NCI-H1436 (cell line): ENCODE measurements around the gene SORT1.
"Not testable (repeated sequence)": the region's sequence is repeated elsewhere in the genome, so short reads cannot be mapped to it uniquely, and the experiment has no call there.

Experiments used
- DNase-seq: peaks from one replicate; lab custom pipeline; 2025; lab: John Stamatoyannopoulos, UW

The SORT1 gene

GRCh38 chr1:109379907-109380306 lies 17.8 kb downstream of the SORT1 start:
- DNase-seq = no peak

- no peak for DNase-seq
Observed at GRCh38 chr1:109379422-109379821, 18.3 kb downstream of the SORT1 start.

- DNase-seq = no peak
Observed at GRCh38 chr1:109377698-109378097, 20.0 kb downstream of the SORT1 start.

DNA sequence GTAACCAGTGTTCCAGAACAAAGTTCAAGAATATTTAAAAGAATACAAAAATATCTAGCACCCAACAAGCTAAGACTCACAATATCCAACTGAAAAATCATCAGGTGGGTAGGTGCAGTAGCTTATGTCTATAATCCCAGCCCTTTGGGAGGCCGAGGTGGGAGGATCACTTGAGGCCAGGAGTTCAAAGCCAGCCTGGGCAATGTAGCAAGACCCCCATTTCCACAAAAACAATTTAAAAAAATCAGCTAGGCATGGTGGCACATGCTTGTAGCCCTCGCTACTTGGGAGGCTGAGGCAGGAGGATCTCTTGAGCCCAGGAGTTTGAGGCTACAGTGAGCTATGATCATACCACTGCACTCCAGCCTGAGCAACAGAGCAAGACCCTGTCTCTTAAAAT lies 24.0 kb downstream of the SORT1 start:
- DNase-seq = not testable (repeated sequence)

DNA sequence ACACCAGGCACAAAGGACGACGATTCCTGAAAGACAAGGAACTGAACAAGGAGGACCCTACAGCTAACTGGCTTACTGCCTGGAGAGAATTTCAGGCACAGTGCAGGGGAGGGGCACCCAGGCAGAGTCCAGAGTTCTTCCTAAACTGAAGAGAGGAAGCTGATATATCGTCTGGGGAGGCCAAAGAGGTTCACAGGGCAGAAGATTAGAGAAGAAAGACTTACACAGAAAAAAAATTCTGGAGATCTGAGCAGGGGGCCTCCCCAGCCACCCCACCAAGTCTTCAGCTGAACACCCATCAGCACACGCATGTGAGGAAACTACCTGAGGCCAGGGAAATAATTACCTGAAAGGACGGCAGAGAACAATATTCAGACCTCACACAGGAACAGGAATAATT lies 24.6 kb downstream of the SORT1 start:
- DNase-seq = no peak

- DNase-seq = no peak
Observed at GRCh38 chr1:109372281-109372680, 25.4 kb downstream of the SORT1 start.

DNA sequence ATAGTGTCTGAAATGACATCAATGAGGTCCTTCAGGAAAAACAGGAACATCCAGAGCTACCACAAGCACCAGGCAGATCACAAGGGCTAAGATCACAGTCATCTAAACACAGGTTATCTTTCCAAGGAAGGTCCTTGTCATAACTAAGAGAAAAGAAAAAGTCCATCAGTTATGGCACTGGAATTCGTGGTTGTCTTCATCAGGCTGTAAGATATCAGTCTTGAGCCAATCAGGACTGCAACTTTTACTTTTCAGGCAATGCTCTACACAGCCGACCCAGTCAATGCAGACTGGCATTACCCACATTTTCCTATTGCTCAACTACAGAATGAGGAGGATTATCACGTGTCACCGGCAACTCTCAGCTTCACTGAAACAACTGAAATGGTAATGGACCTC lies 26.4 kb downstream of the SORT1 start:
- DNase-seq = no peak

- no peak for DNase-seq
Observed at GRCh38 chr1:109370712-109371340, 26.9 kb downstream of the SORT1 start.

GRCh38 chr1:109369167-109369746 lies 28.5 kb downstream of the SORT1 start:
- no peak for DNase-seq

GRCh38 chr1:109368464-109368863 lies 29.3 kb downstream of the SORT1 start:
- no peak for DNase-seq

GRCh38 chr1:109367626-109368025 lies 30.1 kb downstream of the SORT1 start:
- DNase-seq = no peak

DNA sequence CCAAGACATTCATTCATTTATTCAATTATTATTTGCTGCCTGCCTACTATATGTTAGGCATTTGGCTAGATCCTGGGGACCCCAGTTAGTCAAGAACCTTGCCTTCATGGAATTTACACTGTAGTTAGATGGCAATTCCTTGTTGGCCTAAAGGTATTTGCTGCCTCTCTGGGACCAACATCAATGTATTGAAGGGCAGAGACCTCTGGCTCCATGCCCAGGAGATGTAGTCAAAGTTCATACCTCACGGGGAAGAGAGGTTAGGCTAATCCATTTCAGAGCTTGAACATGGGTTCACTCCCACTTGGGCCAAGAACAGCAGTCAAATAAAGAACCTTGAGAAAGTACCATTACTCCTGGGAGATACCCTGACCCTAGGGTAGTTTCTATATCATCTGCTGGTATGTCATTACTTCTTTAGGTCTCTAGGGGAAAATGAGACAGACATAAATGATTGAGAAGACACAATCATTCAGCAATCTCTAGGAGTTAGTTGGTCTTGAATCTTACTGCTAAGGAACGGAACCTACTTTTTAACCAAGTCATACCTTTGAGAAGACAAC lies 32.0 kb downstream of the SORT1 start:
- DNase-seq = no peak

- no peak for DNase-seq
Observed at GRCh38 chr1:109361649-109362048, 36.1 kb downstream of the SORT1 start.

GRCh38 chr1:109361069-109361468 lies 36.6 kb downstream of the SORT1 start:
- DNase-seq = no peak

DNA sequence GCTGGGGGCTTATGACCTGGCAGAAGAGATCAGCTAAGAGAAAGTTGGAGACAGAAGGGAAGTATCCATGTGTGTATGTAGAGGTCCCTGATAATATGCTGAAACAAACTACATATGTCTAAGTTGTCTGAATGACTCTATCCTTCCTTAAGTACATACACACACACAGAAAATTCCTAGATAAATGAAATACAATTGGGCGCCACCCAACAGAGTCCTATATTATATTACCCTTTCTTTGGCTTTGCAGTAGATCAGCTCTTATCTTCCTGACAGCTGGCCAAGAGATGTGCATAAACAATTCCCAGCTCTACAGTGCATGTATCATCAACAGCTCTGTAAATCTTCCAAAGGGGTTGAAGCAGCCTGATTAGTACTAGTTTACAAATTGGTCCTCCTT lies 40.1 kb downstream of the SORT1 start:
- peak; percentile 45 for DNase-seq

DNA sequence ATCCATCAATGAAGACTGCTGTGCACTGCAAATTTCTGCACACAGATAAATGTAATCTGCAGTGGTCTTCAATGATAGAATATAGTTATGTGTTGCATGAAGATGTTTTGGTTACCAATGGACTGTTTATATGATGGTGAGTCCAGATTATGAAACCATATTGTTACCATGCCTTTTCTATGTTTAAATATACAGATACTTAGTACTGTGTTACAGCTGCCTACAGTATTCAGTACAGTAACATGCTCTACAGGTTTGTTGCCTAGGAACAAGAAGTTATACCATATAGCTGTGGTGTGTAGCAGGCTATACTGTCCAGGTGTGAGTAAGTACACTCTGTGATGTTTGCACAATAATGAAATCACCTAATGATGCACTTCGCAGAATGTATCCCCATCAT lies 40.8 kb downstream of the SORT1 start:
- no peak for DNase-seq

DNA sequence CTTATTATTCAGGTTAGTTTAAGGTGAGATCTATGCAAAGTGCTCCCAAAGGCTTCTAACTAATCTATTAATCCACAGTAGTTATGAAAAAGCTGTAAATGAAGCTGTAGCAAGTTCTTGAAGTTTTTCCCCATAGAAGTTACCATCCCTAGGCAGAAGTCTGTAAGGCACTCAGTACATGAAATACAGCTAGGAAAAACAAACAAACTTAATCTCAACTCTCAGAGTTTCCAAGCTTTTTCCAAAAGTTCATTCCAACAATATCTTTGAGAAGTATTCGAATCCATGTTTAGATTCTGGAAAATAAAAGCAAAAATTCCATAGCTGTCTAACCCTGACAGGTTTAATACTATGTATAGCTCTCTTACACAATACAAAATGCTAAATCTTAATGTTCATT lies 41.2 kb downstream of the SORT1 start:
- DNase-seq = no peak

GRCh38 chr1:109354929-109355328 lies 42.8 kb downstream of the SORT1 start:
- no peak for DNase-seq

DNA sequence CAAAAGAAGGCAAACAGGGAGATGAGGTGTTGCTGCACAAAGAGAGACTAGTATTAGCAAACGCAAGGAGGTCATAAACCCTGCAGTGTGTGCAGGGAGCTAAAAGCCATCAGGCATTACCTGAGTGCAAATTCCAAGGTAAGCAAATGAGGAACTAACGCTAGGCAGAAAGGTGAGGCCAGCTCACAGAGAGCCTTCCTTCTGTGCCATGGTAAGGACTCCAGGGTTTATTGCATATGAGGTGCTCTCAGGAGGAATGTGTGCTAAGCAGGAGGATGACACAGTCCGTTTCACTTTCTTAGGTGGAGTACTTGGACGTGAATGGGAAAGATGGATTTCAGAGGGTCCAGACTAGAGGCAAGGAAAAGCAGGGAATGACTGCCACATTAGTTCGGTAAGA lies 46.3 kb downstream of the SORT1 start:
- DNase-seq = no peak

DNA sequence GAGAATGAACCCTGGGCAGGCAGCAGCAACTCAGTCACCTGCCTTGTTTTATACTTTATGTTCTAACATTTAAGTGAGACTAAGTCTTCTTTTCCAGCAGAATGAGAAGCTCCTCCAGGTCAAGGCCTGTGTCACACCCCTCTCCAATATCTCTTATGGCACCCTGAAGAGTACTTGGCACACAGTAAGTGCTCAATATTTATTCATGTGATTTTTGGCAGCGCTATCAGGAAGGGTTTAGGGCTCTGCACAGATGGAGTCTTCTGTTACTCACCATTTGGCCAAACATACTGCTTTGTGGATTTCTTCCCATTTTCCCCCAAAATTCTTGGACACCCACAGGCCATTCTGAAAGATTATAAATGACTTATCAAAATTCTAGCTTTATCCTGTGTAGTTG lies 47.1 kb downstream of the SORT1 start:
- DNase-seq = no peak

DNA sequence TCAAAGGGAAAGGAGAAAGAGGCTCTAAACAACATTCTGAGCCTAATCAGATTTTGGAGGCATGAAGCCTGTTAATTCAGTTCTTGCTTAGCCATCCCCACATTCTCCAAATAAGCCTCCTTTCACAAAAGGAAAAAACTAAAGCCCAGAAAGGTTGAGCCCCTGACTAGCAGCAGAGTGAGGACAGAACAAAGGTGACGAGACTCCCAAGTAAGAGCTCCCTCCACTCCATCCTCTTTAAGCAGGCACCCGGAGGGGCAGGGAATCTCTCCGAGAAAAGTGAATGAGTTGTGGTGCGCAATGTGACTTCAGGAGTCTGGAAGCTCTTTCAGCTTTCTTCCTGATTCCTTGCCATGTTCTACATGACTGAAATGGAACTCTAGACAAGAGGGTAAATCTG lies 47.5 kb downstream of the SORT1 start:
- DNase-seq = no peak

- DNase-seq = no peak
Observed at GRCh38 chr1:109347511-109347910, 50.2 kb downstream of the SORT1 start.

DNA sequence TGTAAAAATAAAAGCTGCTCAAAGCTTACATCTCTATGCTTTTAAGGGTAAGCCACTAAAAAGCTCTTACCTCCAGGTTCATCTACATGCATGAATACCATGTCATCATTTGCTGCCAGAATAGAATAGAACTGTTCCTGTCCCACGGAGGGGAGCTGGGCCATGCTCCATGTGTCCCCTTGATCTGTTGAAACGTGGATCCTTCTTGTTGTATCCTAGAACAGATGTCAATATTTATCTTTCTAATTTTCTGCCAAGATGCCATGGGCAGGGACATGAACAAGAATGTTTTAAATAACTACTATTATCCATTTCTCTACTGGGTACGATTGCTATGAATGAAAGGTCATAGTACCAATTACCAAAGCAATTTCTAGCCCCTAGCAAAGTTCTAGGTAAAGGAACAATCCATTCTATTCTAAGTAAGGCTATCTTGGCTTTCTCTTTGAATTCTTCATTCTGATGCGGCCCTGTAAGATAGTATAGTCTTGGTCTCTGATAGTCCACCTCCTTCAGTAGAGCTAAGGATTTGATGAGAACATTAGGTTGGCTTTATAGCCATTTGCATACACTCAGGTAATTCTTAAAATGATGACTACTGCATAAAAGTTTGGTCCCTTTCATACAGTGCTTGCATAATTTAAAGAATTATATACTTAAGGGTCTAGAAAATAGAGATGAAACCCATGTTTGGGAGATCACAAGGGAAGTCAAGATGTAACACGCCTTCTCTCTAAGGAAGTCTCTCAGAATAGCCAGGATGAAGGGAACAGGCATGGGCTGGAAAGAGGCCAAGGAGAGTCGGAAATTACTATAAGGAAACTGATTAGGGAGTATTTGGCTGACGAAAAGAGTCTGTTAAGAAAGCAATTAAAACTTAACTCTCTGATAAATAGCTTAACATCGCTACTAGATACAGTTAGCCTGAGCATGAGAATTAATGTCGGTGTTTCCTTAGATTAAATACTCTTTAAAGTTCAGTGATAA lies 55.5 kb downstream of the SORT1 start:
- DNase-seq = no peak
